GM12891 (cell line): ENCODE measurements around the gene AVPR1B.
A peak's percentile ranks its signal among the peaks of the same experiment; 100 is the strongest.

ENCODE experiments used
- DNase-seq: peaks from one replicate; pipeline ENCODE4 v3.0.0; 2011; ENCODE audit warnings: low spot score; ENCODE audit not compliant: insufficient read length
- FAIRE-seq: peaks from 2 replicates; lab custom pipeline; 2011; peaks lifted over from hg19 to GRCh38; lab: Jason Lieb, UNC
- PAX5 ChIP-seq: IDR thresholded peaks from 2 replicates; pipeline ENCODE4 v1.6.1; 2011; ENCODE audit warnings: low read length, moderate library complexity, mild to moderate bottlenecking; ENCODE audit not compliant: insufficient read depth, severe bottlenecking
- POLR2A ChIP-seq: IDR thresholded peaks from 2 replicates; pipeline ENCODE4 v1.6.1; 2011; ENCODE audit warnings: low read depth, low read length, control low read depth
- POLR2AphosphoS5 ChIP-seq: IDR thresholded peaks from 2 replicates; pipeline ENCODE4 v1.6.1; 2011; ENCODE audit warnings: low read depth, low read length, control low read depth
- POU2F2 ChIP-seq: IDR thresholded peaks from 2 replicates; pipeline ENCODE4 v1.6.1; 2011; ENCODE audit warnings: low read depth, mild to moderate bottlenecking, control low read depth, low read length, moderate library complexity
- SPI1 ChIP-seq: IDR thresholded peaks from 2 replicates; pipeline ENCODE4 v1.6.1; 2011; ENCODE audit warnings: low read depth, low read length, control low read depth
- TAF1 ChIP-seq: IDR thresholded peaks from 2 replicates; pipeline ENCODE4 v1.6.1; 2011; ENCODE audit warnings: low read depth, low read length, control low read depth

The AVPR1B gene

GRCh38 chr1:206082831-206083695 is 34.1 kb downstream of the AVPR1B start:
- DNase-seq (no peak), FAIRE-seq (no peak)
- no peak for TF ChIP-seq PAX5
- no peak for TF ChIP-seq TAF1
- TF ChIP-seq POU2F2: no peak
- no peak for TF ChIP-seq POLR2A
- no peak for TF ChIP-seq SPI1
- no peak for TF ChIP-seq POLR2AphosphoS5

GRCh38 chr1:206081856-206082255 is 35.3 kb downstream of the AVPR1B start:
- TF ChIP-seq POLR2AphosphoS5 (no peak), TAF1 (no peak), POLR2A (no peak), PAX5 (no peak), POU2F2 (no peak), SPI1 (no peak)
- DNase-seq (no peak), FAIRE-seq (no peak)

GRCh38 chr1:206080026-206080820 is 37.0 kb downstream of the AVPR1B start:
- DNase-seq (no peak), FAIRE-seq (no peak)
- TF ChIP-seq POLR2AphosphoS5 (no peak), PAX5 (no peak), TAF1 (no peak), POU2F2 (no peak), POLR2A (no peak), SPI1 (no peak)

GRCh38 chr1:206079135-206079534 is 38.1 kb downstream of the AVPR1B start:
- DNase-seq (no peak), FAIRE-seq (no peak)
- TF ChIP-seq PAX5 (no peak), POU2F2 (no peak), POLR2AphosphoS5 (no peak), SPI1 (no peak), TAF1 (no peak)

GRCh38 chr1:206075786-206076755 is 41.1 kb downstream of the AVPR1B start:
- FAIRE-seq (no peak), DNase-seq (no peak)
- TF ChIP-seq SPI1 (no peak), TAF1 (no peak), POU2F2 (no peak), PAX5 (no peak), POLR2A (no peak), POLR2AphosphoS5 (no peak)

GRCh38 chr1:206074839-206075238 is 42.3 kb downstream of the AVPR1B start:
- no peak for FAIRE-seq
- TF ChIP-seq PAX5: no peak
- no peak for TF ChIP-seq POLR2A
- TF ChIP-seq POLR2AphosphoS5: no peak
- TF ChIP-seq POU2F2: no peak
- TF ChIP-seq TAF1: no peak
- DNase-seq: no peak

- DNase-seq (no peak), FAIRE-seq (no peak)
- TF ChIP-seq POU2F2: no peak
- no peak for TF ChIP-seq SPI1
- no peak for TF ChIP-seq PAX5
- TF ChIP-seq POLR2AphosphoS5: no peak
- TF ChIP-seq POLR2A: no peak
- TF ChIP-seq TAF1: no peak
Measured at GRCh38 chr1:206070627-206071304, 46.4 kb downstream of the AVPR1B start.

- FAIRE-seq (no peak), DNase-seq (no peak)
- TF ChIP-seq SPI1 (peak; percentile 54), TAF1 (no peak)
Measured at GRCh38 chr1:206068314-206068713, 48.9 kb downstream of the AVPR1B start.

- DNase-seq (no peak), FAIRE-seq (peak; percentile 16)
- no peak for TF ChIP-seq POU2F2
- no peak for TF ChIP-seq PAX5
- no peak for TF ChIP-seq SPI1
- TF ChIP-seq POLR2AphosphoS5: no peak
- TF ChIP-seq TAF1: no peak
- TF ChIP-seq POLR2A: no peak
Measured at GRCh38 chr1:206067486-206068227, 49.5 kb downstream of the AVPR1B start.
